NCI-H774 (cell line): ENCODE data around the gene TCERG1L.
"Not testable (repeated sequence)": the region's sequence is repeated elsewhere in the genome, so short reads cannot be mapped to it uniquely, and the experiment has no call there.

ENCODE experiments used
- DNase-seq: peaks from one replicate; lab custom pipeline; 2025; lab: John Stamatoyannopoulos, UW

Gene TCERG1L

DNA sequence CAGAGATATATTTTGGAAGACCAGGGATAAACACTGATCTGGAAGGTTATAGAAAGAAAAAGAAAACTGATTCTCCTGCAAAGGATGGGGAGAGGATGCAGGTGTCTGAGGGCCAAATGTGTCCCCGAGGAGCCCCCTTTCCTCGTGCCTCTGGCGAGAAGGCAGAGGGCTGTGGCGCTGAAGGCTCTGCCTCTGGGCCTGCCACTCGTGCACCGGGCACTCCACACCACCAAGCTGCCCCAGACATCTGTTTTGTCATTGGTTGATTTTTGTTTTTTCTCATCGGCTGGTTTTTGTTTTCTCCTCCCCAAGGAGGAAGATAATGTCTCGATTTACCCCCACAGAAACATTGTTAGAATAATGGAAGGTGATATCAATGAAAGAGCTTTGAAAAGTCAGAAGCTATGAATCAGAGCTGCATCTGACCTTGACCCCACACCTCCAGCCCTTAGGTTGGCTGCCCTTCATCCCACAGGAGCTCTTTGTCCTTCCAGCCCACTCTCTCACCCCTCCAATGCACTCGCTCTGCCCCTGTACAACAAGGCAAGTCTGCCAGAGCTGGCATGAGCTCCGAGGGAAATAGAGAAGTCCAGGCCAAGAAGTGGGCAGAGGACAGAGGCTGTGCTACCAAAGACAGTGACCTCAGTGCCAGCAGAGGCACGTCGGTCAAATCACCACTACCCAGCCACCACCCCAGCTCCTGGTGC, 124.8 kb downstream of the TCERG1L start:
- DNase-seq = no peak

GRCh38 chr10:131184503-131184902, 127.0 kb downstream of the TCERG1L start:
- no peak for DNase-seq

DNA sequence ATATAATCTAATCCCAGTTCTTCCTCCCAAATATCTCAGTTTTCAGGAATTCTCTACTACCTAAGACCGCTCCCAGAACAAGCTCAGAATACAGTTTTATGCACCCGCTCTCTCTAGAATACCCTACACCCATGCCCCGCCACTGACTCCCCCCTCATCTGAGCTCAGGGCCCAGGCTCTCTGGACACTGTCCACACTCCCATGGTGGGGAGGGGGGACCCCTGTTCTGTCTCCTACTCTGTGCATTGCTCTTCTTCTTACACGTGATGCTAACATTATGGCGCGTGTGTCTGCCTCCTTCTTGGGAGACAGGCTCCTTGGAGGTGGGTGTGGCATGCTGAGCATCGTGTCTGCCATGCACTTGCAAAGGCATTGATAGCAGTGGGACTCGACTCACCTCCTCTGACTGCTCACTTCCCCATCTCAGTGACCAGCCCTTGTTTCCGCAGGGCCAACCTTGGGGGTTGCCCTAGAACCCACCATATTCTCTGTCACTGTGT, 127.9 kb downstream of the TCERG1L start:
- no peak for DNase-seq

DNA sequence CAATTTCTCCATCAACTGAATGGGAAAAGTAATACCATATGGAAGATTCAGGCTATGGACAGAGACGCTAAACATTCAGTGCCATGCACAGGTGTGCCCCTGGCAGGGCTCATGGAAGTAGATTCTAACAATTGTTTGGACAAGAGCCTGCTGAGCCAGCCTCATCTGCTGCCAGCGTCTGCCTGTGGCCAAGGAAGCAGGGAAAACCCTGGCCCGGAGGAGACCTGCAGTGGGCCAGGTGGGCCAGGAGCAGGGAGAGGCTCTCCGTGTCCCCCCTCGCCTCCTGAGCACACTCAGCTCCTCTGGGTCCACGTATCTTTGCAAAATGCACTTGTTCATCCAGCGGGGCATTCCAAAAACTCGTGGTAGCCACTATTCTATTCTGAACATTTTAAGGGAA, 130.1 kb downstream of the TCERG1L start:
- DNase-seq = no peak

DNA sequence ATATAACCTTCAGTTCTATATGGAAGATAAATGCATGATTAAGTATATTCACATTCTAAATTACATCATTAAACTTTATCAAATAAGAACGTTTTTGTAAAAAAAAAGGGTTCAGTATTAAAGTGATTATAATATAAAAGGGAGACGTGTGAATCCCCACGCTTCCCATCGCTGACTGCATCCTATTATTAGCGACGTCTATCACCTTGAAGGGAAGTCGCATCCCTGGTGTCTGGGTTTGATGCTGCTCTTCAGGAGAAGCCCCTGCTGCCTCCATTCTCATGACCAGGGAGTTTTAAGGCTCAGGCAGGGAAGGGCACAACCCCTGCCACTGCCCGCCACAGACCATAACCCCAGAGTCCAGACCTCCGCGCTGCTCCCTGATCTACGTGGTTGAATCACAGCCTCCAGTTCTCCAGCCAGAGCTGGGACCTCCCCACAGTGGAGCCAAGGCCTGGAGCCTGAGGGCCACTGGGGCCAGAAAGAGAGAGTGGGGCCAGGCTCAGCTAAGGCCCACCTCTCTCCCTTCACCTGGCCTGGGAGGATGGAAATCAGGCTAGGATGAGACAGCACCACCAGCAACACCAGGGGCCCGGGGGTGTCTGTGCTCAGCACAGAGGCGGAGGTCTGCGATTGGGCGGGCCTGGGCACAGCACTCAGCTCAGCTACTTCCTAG, 130.6 kb downstream of the TCERG1L start:
- DNase-seq = no peak

- DNase-seq = no peak
These were observed 131.4 kb downstream of the TCERG1L start for GRCh38 chr10:131180086-131180485.

DNA sequence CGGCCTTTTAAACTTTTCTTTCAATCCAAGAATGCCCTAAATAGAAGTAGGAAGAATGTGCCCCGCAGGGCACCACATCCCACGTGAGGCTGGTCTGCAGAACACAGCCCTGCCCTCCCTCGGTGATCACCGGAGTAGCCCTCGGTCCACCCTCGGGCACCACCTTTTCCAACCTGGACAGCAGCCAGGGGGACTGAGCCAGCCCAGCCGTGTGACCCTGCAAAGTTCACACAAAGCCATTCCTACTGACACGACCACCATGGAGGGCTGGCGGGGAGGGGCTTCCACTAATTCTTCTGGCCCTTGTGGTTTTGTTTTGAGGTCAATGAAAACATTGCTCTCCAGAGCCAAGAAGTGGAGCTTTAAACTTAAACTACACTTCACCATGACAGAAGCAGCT, 132.2 kb downstream of the TCERG1L start:
- no peak for DNase-seq

DNA sequence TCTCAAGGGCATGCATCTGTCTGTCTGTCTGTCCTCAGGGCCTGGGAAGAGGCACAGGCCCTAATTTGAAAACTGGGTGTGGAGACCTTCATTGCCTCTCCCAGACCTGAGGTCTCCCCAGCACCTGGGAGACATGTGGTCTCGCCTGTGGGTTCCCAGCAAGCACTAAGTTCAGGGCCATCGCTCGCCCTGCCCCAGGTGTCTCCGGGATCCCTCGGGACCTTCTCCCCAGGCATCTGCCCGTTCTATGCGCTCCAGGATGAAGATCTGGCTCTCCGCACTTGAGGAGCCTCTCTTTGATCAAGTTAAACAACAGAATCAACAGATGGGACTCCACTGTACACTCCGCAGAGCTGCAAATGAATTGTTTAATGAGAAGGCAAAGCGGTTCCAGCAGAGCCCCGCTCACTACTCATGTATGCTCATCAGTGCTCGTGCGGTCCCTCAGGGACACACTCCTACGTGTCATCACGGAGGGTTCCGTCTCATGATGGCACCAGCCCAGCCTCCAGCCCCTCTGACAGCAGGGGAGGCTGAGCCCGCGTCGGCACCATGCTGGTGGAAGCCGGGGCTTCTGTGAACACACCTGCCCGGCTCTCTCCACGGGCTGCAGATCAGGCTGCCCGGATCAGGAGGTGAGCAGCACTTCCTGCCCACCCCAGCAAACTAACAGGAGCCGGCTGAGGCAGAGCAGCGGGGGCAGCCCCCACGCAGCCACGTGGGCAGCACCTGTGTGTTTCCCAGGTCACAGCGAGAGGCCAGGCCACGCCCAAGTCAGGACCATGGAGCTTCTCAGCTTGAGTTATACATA, 132.8 kb downstream of the TCERG1L start:
- no peak for DNase-seq

GRCh38 chr10:131177431-131178327, 133.8 kb downstream of the TCERG1L start:
- DNase-seq = no peak

GRCh38 chr10:131176907-131177306, 134.6 kb downstream of the TCERG1L start:
- no peak for DNase-seq

DNA sequence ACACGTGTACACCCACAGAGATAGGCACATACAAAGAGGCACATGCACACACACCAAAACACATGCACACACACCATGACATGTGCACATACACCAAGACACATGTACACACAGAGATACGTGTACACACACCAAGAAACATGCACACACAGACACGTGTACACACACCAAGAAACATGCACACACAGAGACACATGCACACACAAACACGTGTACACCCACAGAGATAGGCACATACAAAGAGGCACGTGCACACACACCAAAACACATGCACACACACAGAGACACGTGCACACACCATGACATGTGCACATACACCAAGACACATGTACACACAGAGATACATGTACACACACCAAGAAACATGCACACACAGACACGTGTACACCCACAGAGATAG, 135.2 kb downstream of the TCERG1L start:
- DNase-seq = not testable (repeated sequence)

DNA sequence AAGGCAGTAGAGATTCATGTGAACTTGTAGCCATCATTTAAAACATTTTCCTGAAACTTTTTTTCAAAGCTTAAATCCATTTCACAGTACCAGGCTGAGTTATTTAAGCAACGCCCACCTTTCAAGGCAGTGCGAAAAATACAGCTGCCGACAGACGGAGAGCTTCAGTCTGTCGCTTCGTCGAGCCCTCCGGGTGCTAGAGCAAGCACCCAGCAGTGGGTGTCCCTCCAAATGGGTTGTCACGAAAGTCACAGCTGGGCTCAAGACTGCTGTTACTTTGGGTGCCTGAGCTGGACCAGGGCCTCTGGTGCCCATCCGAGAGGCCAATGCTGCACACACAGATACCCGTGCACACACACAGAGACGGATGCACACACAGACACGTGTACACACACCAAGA, 135.6 kb downstream of the TCERG1L start:
- no peak for DNase-seq

DNA sequence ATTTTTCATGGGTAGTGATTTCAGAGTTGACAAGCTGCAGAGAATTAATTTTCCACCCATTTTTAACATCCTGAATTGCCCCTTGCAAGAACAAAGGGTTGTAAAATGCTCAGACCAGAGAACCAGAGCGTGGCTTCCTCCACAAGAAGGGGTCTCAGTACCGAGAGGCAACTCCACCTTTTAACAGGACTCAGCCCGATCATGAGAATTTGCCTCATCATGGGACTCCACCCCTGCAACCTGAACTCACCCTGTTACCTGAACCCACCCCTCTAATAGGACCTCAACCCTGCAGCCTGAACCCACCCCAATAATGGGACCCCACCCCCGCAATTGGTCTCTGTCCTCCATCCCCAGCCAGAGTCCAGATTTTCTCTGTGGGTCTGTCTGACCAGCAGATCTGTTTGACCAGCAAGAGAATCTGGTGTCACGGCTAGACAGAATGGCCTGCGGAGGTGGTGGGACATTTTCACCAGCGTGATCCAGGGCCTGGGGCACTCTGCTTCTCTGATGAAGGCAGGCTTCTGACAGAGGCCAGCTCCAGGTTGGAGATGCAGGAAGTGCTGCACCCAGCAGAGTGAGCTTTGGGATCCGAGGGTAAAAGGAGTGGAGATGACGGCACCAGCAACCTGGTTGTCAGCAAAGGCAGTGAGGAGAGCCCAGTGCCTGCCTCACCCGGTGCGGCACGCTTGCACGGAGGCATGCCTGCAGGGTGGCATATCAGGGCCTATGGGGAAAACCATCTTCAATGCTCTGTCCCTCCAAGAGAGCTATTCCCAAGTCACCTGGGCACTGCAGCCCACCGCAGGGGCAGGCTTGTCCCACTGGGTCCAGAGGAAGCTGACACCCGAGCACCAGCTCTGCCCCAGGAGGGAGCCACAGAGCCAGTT, 136.6 kb downstream of the TCERG1L start:
- no peak for DNase-seq

GRCh38 chr10:131174211-131174565, 137.3 kb downstream of the TCERG1L start:
- DNase-seq = no peak

DNA sequence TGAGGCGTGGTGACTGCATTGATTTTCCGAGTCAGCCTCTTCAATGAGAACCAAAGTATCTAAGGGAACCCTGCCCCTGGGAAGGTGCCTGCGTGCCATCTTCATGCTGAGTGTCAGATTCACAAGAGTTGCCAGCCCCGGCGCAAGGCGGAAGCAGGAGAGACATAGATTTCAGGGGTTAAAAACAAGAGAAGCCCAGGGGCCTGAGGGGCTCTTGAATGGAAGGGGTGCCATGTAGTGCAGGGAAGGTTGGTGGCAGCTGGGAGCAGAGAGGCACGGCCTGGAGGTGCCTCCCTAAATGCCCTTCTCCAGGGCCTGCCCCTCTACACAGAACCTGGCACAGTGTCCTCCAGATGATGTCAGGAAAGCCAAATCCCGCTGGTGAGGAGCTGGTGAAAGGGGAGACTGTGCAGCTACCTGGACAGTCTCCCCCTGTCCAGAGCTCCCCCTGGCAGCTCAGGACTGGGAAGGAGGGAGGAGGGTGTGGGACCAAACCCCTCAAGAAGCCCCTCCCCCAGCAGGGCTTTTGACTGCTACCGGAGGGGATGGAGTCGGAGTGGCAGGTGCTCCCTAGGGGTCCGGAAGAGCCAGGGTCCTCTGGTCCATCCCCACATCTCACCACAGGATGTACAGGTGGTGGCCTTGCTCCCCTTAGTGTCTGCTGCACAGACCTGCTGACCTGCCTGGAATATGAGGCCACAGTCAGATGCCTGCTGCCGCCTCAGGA, 137.9 kb downstream of the TCERG1L start:
- DNase-seq = no peak

- no peak for DNase-seq
These were observed 139.1 kb downstream of the TCERG1L start for GRCh38 chr10:131172433-131172832.

DNA sequence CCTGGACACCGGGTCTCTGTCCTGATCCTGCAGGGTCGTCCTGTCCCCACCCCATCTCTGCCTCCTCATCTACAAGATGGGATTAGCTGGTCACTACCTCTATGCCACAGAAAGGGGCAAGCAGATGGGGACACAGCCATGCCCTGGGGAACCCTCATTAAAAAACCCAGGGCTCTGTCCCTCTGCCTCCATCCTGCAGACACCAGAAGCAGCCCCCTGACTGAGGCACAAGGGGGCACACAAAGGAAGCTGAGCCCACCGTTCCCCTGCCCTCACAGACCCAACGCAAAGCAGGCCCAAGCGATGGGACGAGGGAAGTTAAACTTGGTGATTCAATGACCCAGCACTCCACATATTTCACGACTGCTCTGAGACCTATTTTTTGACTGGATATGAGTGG, 142.4 kb downstream of the TCERG1L start:
- no peak for DNase-seq

GRCh38 chr10:131168238-131168875, 143.2 kb downstream of the TCERG1L start:
- no peak for DNase-seq

DNA sequence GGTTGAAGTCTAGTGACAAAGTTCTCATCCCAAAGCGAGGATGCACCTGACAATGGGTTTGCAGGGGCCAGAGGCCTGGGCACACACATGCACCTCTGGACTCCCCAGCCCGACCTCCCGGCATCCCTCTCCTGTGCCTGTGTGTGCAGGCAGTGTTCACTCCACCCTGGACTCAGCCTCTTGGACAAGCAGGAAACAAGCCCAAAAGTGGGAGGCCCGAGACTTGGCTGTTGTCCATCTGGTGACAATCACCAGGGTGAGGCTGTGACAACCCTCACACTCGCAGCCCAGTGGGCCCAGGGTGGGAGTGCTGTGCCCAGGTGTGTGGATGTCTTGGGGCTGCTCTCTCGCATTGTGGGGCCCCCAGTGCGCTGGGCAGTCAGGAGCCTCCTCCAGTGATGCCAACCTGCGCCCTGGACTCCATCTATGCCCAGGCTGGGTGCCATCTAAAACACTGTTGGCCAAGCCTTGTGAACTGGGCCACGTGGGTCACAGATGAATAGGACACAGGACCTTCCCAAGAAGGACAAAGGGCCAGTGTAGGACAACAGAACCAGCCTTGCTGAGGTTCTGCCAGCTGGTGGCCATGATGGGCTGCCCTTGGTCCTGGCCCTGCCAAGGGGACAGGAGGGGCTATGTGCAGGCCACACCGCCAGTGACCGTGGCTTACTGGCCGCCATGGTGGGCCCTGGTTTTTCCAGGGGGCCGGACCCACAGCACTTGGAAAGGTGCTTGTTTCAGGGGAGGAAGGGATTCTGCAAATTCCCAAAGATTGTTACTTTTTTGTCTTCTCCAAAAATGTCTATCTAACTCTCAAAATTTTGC, 144.3 kb downstream of the TCERG1L start:
- no peak for DNase-seq
